Measurements from ENCODE around the gene GRK3.

DNA sequence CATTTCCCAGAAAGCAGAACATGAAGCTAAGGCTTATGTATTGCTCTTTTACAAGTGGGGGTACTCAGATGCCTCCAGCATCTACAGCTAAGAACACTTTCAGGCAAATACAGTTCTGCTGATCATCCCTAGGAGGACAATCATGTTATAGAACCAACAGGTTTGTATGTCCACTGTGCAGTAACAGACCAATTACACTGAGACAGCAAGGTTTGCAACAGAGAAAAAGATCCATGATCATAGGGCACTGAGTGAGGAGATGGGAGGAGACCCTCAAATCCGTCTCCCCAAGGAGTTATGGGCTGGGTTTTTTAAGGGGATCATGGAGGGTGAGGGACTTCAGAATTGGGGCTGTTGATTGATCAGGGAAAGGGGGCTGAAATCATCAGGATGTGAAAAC lies 39.1 kb upstream of the GRK3 start:
- TF ChIP-seq CTCF (IDR thresholded peaks at IDR 0.05; ENCODE audit: insufficient read depth, low read length) = no peak
- no peak for TF ChIP-seq POLR2AphosphoS5 (IDR thresholded peaks at IDR 0.05; ENCODE audit: low read depth)
- TF ChIP-seq REST (IDR thresholded peaks at IDR 0.05; ENCODE audit: insufficient replicate concordance, low read depth) = no peak
- no peak for TF ChIP-seq GABPA (IDR thresholded peaks at IDR 0.05; ENCODE audit: low read depth)
